K562 (cell line): ENCODE results near the gene ELP1. TPM values are rescaled to one million over a fixed set of nuclear protein-coding genes. Genes with fewer than 3 reads are reported as not detected.
A peak's percentile ranks its signal among the peaks of the same experiment; 100 is the strongest.

Experiments used
- ADNP ChIP-seq: fragments of 200-800 bp; sonication (Bioruptor generic); IDR thresholded peaks from 2 replicates; pipeline ENCODE4 v1.6.1; 2016; ENCODE audit warnings: missing genetic modification characterization, missing compliant biosample characterization
- ATF3 ChIP-seq, 2 experiments: fragments of 450-650 bp in 1 of 2; sonication (generic) in 1 of 2; formaldehyde crosslinking in 1 of 2; IDR thresholded peaks in 1 of 2; conservative IDR thresholded peaks in 1 of 2; 2 replicates each; pipeline versions ENCODE4 v1.6.1 to v1.8.1; 2016 to 2023; ENCODE audit warnings: mild to moderate bottlenecking in 2 of 2, moderate library complexity in 2 of 2, inconsistent platforms in 1 of 2, missing genetic modification reagents in 1 of 2
- BHLHE40 ChIP-seq: IDR thresholded peaks from 2 replicates; pipeline ENCODE4 v1.6.1; 2011; ENCODE audit warnings: low read length, improper control_type of control experiment
- E2F1 ChIP-seq: sonication (generic); formaldehyde crosslinking; IDR thresholded peaks from 2 replicates; pipeline ENCODE4 v1.8.1; 2023; ENCODE audit warnings: mild to moderate bottlenecking, missing genetic modification reagents, moderate library complexity
- FOXM1 ChIP-seq, 2 experiments: fragments of 450-650 bp in 1 of 2; sonication (generic) in 1 of 2; formaldehyde crosslinking in 1 of 2; IDR thresholded peaks; 2 replicates each; pipeline versions ENCODE4 v1.6.1 to v1.9.0; 2017 to 2022; ENCODE audit warnings: low read depth in 2 of 2, mild to moderate bottlenecking in 2 of 2, missing genetic modification reagents in 1 of 2, moderate library complexity in 1 of 2
- JUNB ChIP-seq: fragments of 450-650 bp; formaldehyde crosslinking; conservative IDR thresholded peaks from 2 replicates; pipeline ENCODE4 v1.4.0; 2020; ENCODE audit warnings: mild to moderate bottlenecking
- MAX ChIP-seq: sonication (generic); formaldehyde crosslinking; IDR thresholded peaks from 2 replicates; pipeline ENCODE4 v1.9.0; 2022; ENCODE audit warnings: mild to moderate bottlenecking, missing genetic modification reagents
- NCOA6 ChIP-seq: fragments of 450-650 bp; IDR thresholded peaks from 2 replicates; pipeline ENCODE4 v1.6.1; 2017; ENCODE audit warnings: mild to moderate bottlenecking
- NONO ChIP-seq, 2 experiments: fragments of 200-400 bp in 1 of 2; fragments of 450-650 bp in 1 of 2; formaldehyde crosslinking in 1 of 2; IDR thresholded peaks; 2 replicates each; pipeline ENCODE4 v1.6.1; 2017; ENCODE audit warnings: low read depth in 2 of 2, mild to moderate bottlenecking in 2 of 2, moderate library complexity in 2 of 2, low read length in 1 of 2
- POLR2A ChIP-seq: fragments of 450-650 bp; conservative IDR thresholded peaks from 2 replicates; pipeline ENCODE4 v1.6.1; 2016
- POLR3A ChIP-seq: IDR thresholded peaks from 2 replicates; pipeline ENCODE4 v1.6.1; 2011; ENCODE audit warnings: borderline replicate concordance, mild to moderate bottlenecking, moderate library complexity; ENCODE audit not compliant: insufficient read length, insufficient read depth; ENCODE audit errors: extremely low read depth
- RUNX1 ChIP-seq: sonication (generic); IDR thresholded peaks from 2 replicates; pipeline ENCODE4 v1.6.1; 2016; ENCODE audit warnings: antibody characterized with exemption, low read depth
- SMARCA5 ChIP-seq: fragments of 450-650 bp; IDR thresholded peaks from 2 replicates; pipeline ENCODE4 v1.6.1; 2016
- TRIM24 ChIP-seq, 2 experiments: fragments of 450-650 bp; IDR thresholded peaks; 2 replicates each; pipeline ENCODE4 v1.6.1; 2016
- ZNF124 ChIP-seq: sonication (generic); formaldehyde crosslinking; IDR thresholded peaks from 2 replicates; pipeline ENCODE4 v1.8.1; 2022; ENCODE audit warnings: missing genetic modification reagents
- ZNF24 ChIP-seq: fragments of 450-650 bp; IDR thresholded peaks from 2 replicates; pipeline ENCODE4 v1.6.1; 2016
- polyA plus RNA-seq, 8 experiments: library from polyadenylated mRNA; depleted of rRNA in 4 of 8; stranded (reverse) in 5 of 8; unstranded in 3 of 8; fragments of >200 nt; fragmentation: Nextera tagmentation in 2 of 8; fragmentation: Illumina TruSeq in 1 of 8; extraction: Ambion mirVana in 2 of 8; extraction: Trizol in 1 of 8; gene quantifications; 2 replicates each; pipeline versions ENCODE4 v1.2.1 to v1.2.3, GENCODE V29; 2011 to 2014; ENCODE audit warnings: inconsistent platforms in 1 of 8, missing spikeins in 1 of 8
- total RNA-seq, 7 experiments: library from RNA; depleted of rRNA in 6 of 7; stranded (reverse); fragments of >200 nt in 6 of 7; fragmentation: Illumina TruSeq in 2 of 7; extraction: Trizol in 2 of 7; gene quantifications; 2 replicates each; pipeline versions ENCODE4 v1.2.1 to v1.2.3, GENCODE V29; 2011 to 2021; ENCODE audit warnings: low replicate concordance in 1 of 7
- TF ChIP-seq, protein P1 (sequence below), 3 experiments: fragments of 200-800 bp in 1 of 3; fragments of 250-450 bp in 1 of 3; fragments of 450-650 bp in 1 of 3; sonication (Bioruptor Pico) in 1 of 3; sonication (Bioruptor generic) in 1 of 3; formaldehyde crosslinking in 1 of 3; IDR thresholded peaks; 2 replicates each; pipeline versions ENCODE4 v1.6.1 to v1.8.0; 2016 to 2022; ENCODE audit warnings: mild to moderate bottlenecking in 2 of 3, missing genetic modification characterization in 2 of 3, missing compliant biosample characterization in 1 of 3, moderate library complexity in 1 of 3
- TF ChIP-seq, protein P2 (sequence below): sonication (generic); formaldehyde crosslinking; IDR thresholded peaks from 2 replicates; pipeline ENCODE4 v1.8.1; 2023; ENCODE audit warnings: mild to moderate bottlenecking, missing genetic modification reagents

ELP1 gene
- total and polyA plus RNA-seq, 9 of the 15 experiments (the other 6 are each of a cell fraction or from before 2014, with no cell fraction given): 17.0 to 48.6 (median 39.7) TPM

- TF ChIP-seq ATF3 (IDR thresholded peaks at IDR 0.05) (peak; percentile 99), ATF3 (CRISPR knock-in tag; conservative IDR thresholded peaks at IDR 0.05) (no peak), SMARCA5 (no peak), RUNX1 (peak; percentile 71; the same call in 1 of the 2 replicates), ZNF124 (CRISPR knock-in tag) (no peak), MAX (CRISPR knock-in tag) (peak; percentile 69), E2F1 (peak; percentile 57; the same call in 1 of the 2 replicates), ZNF24 (peak; percentile 65; the same call in 1 of the 2 replicates), TRIM24 (IDR thresholded peaks at IDR 0.05) (peak in 1 of 2 experiments; percentile 37; a peak in 1 of 4 replicates), BHLHE40 (peak; percentile 70), NONO (IDR thresholded peaks at IDR 0.05; ENCODE audit: low read depth in 2 of 2, low read length in 1 of 2) (0 out of 4 replicates have a peak, but pooled peaks of 1 of the 2 experiments have one; percentile 34), NCOA6 (peak; percentile 89), ADNP (tag) (no peak), POLR2A (peak; percentile 83), JUNB (CRISPR knock-in tag) (peak; percentile 93), POLR3A (no peak), FOXM1 (IDR thresholded peaks at IDR 0.05; ENCODE audit: low read depth) (no peak), FOXM1 (CRISPR knock-in tag; IDR thresholded peaks at IDR 0.05; ENCODE audit: low read depth) (0 out of 2 replicates have a peak, but pooled peaks have one; percentile 71)
- TF ChIP-seq, protein P1, sequence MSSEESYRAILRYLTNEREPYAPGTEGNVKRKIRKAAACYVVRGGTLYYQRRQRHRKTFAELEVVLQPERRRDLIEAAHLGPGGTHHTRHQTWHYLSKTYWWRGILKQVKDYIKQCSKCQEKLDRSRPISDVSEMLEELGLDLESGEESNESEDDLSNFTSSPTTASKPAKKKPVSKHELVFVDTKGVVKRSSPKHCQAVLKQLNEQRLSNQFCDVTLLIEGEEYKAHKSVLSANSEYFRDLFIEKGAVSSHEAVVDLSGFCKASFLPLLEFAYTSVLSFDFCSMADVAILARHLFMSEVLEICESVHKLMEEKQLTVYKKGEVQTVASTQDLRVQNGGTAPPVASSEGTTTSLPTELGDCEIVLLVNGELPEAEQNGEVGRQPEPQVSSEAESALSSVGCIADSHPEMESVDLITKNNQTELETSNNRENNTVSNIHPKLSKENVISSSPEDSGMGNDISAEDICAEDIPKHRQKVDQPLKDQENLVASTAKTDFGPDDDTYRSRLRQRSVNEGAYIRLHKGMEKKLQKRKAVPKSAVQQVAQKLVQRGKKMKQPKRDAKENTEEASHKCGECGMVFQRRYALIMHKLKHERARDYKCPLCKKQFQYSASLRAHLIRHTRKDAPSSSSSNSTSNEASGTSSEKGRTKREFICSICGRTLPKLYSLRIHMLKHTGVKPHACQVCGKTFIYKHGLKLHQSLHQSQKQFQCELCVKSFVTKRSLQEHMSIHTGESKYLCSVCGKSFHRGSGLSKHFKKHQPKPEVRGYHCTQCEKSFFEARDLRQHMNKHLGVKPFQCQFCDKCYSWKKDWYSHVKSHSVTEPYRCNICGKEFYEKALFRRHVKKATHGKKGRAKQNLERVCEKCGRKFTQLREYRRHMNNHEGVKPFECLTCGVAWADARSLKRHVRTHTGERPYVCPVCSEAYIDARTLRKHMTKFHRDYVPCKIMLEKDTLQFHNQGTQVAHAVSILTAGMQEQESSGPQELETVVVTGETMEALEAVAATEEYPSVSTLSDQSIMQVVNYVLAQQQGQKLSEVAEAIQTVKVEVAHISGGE (CRISPR knock-in tag; IDR thresholded peaks at IDR 0.05): peak in 2 of 3 experiments; percentile 40 to 70; a peak in 3 of 6 replicates
- TF ChIP-seq, protein P2, sequence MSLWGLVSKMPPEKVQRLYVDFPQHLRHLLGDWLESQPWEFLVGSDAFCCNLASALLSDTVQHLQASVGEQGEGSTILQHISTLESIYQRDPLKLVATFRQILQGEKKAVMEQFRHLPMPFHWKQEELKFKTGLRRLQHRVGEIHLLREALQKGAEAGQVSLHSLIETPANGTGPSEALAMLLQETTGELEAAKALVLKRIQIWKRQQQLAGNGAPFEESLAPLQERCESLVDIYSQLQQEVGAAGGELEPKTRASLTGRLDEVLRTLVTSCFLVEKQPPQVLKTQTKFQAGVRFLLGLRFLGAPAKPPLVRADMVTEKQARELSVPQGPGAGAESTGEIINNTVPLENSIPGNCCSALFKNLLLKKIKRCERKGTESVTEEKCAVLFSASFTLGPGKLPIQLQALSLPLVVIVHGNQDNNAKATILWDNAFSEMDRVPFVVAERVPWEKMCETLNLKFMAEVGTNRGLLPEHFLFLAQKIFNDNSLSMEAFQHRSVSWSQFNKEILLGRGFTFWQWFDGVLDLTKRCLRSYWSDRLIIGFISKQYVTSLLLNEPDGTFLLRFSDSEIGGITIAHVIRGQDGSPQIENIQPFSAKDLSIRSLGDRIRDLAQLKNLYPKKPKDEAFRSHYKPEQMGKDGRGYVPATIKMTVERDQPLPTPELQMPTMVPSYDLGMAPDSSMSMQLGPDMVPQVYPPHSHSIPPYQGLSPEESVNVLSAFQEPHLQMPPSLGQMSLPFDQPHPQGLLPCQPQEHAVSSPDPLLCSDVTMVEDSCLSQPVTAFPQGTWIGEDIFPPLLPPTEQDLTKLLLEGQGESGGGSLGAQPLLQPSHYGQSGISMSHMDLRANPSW (CRISPR knock-in tag): no peak
Measured at GRCh38 chr9:108933718-108934322, at the start of gene ELP1 (continued).
